Stimulated activated memory B cell treated with anti-CD40 and anti-IgM and Interleukin-4, amounts not matched to agents 10 μg/mL and 1 μg/mL and 100 μg/mL, for 72 hours (primary cell): ENCODE results near the gene COQ5.

ENCODE experiments used
- ATAC-seq: fragments of 150-1000 bp; cut with Tn5 transposase; 2 replicates; pipeline ENCODE4 v1.10.0; 2021
- H3K27ac Mint-ChIP-seq: one replicate; pipeline ENCODE4 v1.8.0; 2022; ENCODE audit warnings: mild to moderate bottlenecking, mixed read lengths
- H3K27me3 Mint-ChIP-seq: one replicate; pipeline ENCODE4 v1.8.0; 2022; ENCODE audit warnings: mixed read lengths
- H3K36me3 Mint-ChIP-seq: one replicate; pipeline ENCODE4 v1.8.0; 2022; ENCODE audit warnings: mixed read lengths
- H3K4me1 Mint-ChIP-seq: one replicate; pipeline ENCODE4 v1.8.0; 2022; ENCODE audit warnings: mixed read lengths
- H3K4me3 Mint-ChIP-seq: one replicate; pipeline ENCODE4 v1.8.0; 2022; ENCODE audit warnings: mild to moderate bottlenecking, moderate library complexity, mixed read lengths
- H3K9me3 Mint-ChIP-seq: one replicate; pipeline ENCODE4 v1.8.0; 2022; ENCODE audit warnings: mixed read lengths

Gene COQ5

GRCh38 chr12:120528861-120529525 is at the start of gene COQ5:
COQ5 (minus strand) TSS chr12:120529158; CDS start chr12:120529141, 17 bp downstream.
- peak; percentile 96 for ATAC-seq
- Mint-ChIP-seq H3K4me1 (peaks cover 18% of the 10 kb centered on the region), H3K9me3 (no peaks in the 10 kb centered on the region), H3K27me3 (no peaks in the 10 kb centered on the region), H3K27ac (peak within 1 kb of the TSS; percentile 97), H3K36me3 (no peaks in the 10 kb centered on the region), H3K4me3 (peak within 1 kb of the TSS; percentile 100)

- H3K27ac Mint-ChIP-seq: no peak overlapping the region
- H3K9me3 Mint-ChIP-seq: no peaks in the 10 kb centered on the region
- ATAC-seq: no peak
- H3K4me1 Mint-ChIP-seq: peaks cover under 1% of the 10 kb centered on the region
- peaks cover 52% of the 10 kb centered on the region for H3K36me3 Mint-ChIP-seq
- no peaks in the 10 kb centered on the region for H3K27me3 Mint-ChIP-seq
- no peak overlapping the region for H3K4me3 Mint-ChIP-seq
Observed at GRCh38 chr12:120574106-120574505, 45.1 kb upstream of the COQ5 start.

- H3K36me3 Mint-ChIP-seq: peaks cover 57% of the 10 kb centered on the region
- H3K27ac Mint-ChIP-seq: no peak overlapping the region
- H3K27me3 Mint-ChIP-seq: no peaks in the 10 kb centered on the region
- no peak for ATAC-seq
- H3K4me1 Mint-ChIP-seq: no peaks in the 10 kb centered on the region
- H3K4me3 Mint-ChIP-seq: no peak overlapping the region
- H3K9me3 Mint-ChIP-seq: no peaks in the 10 kb centered on the region
Observed at GRCh38 chr12:120573560-120573959, 44.6 kb upstream of the COQ5 start.

GRCh38 chr12:120571299-120571698 is 42.3 kb upstream of the COQ5 start:
- Mint-ChIP-seq H3K27me3 (no peaks in the 10 kb centered on the region), H3K4me1 (no peaks in the 10 kb centered on the region), H3K9me3 (no peaks in the 10 kb centered on the region), H3K36me3 (peaks cover 64% of the 10 kb centered on the region), H3K4me3 (no peak overlapping the region), H3K27ac (no peak overlapping the region)
- no peak for ATAC-seq

- H3K4me1 Mint-ChIP-seq: no peaks in the 10 kb centered on the region
- no peak for ATAC-seq
- peaks cover 65% of the 10 kb centered on the region for H3K36me3 Mint-ChIP-seq
- H3K4me3 Mint-ChIP-seq: no peak overlapping the region
- no peak overlapping the region for H3K27ac Mint-ChIP-seq
- H3K27me3 Mint-ChIP-seq: no peaks in the 10 kb centered on the region
- H3K9me3 Mint-ChIP-seq: no peaks in the 10 kb centered on the region
Observed at GRCh38 chr12:120563495-120563894, 34.5 kb upstream of the COQ5 start.

GRCh38 chr12:120562906-120563305 is 33.9 kb upstream of the COQ5 start:
- Mint-ChIP-seq H3K36me3 (peaks cover 66% of the 10 kb centered on the region), H3K27me3 (no peaks in the 10 kb centered on the region), H3K4me3 (no peak overlapping the region), H3K9me3 (no peaks in the 10 kb centered on the region), H3K27ac (no peak overlapping the region), H3K4me1 (no peaks in the 10 kb centered on the region)
- ATAC-seq: no peak

- ATAC-seq: no peak
- peaks cover 52% of the 10 kb centered on the region for H3K36me3 Mint-ChIP-seq
- H3K4me1 Mint-ChIP-seq: no peaks in the 10 kb centered on the region
- H3K27me3 Mint-ChIP-seq: no peaks in the 10 kb centered on the region
- H3K4me3 Mint-ChIP-seq: no peak overlapping the region
- no peaks in the 10 kb centered on the region for H3K9me3 Mint-ChIP-seq
- no peak overlapping the region for H3K27ac Mint-ChIP-seq
Observed at GRCh38 chr12:120557589-120557988, 28.6 kb upstream of the COQ5 start.

GRCh38 chr12:120554678-120555077 is 25.7 kb upstream of the COQ5 start:
- no peaks in the 10 kb centered on the region for H3K9me3 Mint-ChIP-seq
- ATAC-seq: no peak
- no peaks in the 10 kb centered on the region for H3K27me3 Mint-ChIP-seq
- no peak overlapping the region for H3K27ac Mint-ChIP-seq
- peaks cover 32% of the 10 kb centered on the region for H3K36me3 Mint-ChIP-seq
- no peak overlapping the region for H3K4me3 Mint-ChIP-seq
- H3K4me1 Mint-ChIP-seq: no peaks in the 10 kb centered on the region

GRCh38 chr12:120546050-120546386 is 17.1 kb upstream of the COQ5 start:
- Mint-ChIP-seq H3K9me3 (no peaks in the 10 kb centered on the region), H3K27me3 (no peaks in the 10 kb centered on the region), H3K4me3 (no peak overlapping the region), H3K4me1 (peaks cover 18% of the 10 kb centered on the region), H3K36me3 (no peaks in the 10 kb centered on the region), H3K27ac (no peak overlapping the region)
- ATAC-seq: no peak

- no peaks in the 10 kb centered on the region for H3K27me3 Mint-ChIP-seq
- no peak overlapping the region for H3K4me3 Mint-ChIP-seq
- no peak for ATAC-seq
- no peaks in the 10 kb centered on the region for H3K9me3 Mint-ChIP-seq
- H3K4me1 Mint-ChIP-seq: peaks cover 28% of the 10 kb centered on the region
- H3K36me3 Mint-ChIP-seq: no peaks in the 10 kb centered on the region
- H3K27ac Mint-ChIP-seq: no peak overlapping the region
Observed at GRCh38 chr12:120544691-120545090, 15.7 kb upstream of the COQ5 start.

- Mint-ChIP-seq H3K9me3 (no peaks in the 10 kb centered on the region), H3K4me1 (peaks cover 50% of the 10 kb centered on the region), H3K27ac (no peak overlapping the region), H3K27me3 (no peaks in the 10 kb centered on the region), H3K4me3 (no peak overlapping the region), H3K36me3 (peaks cover 2% of the 10 kb centered on the region)
- ATAC-seq: no peak
Observed at GRCh38 chr12:120542166-120542565, 13.2 kb upstream of the COQ5 start.

GRCh38 chr12:120540445-120540844 is 11.5 kb upstream of the COQ5 start:
- Mint-ChIP-seq H3K27ac (no peak overlapping the region), H3K36me3 (peaks cover 7% of the 10 kb centered on the region), H3K27me3 (no peaks in the 10 kb centered on the region), H3K4me1 (peaks cover 67% of the 10 kb centered on the region), H3K4me3 (no peak overlapping the region), H3K9me3 (no peaks in the 10 kb centered on the region)
- ATAC-seq: no peak

GRCh38 chr12:120539303-120539702 is 10.3 kb upstream of the COQ5 start:
- Mint-ChIP-seq H3K27ac (peak overlapping the region; percentile 77), H3K4me3 (no peak overlapping the region)

GRCh38 chr12:120538281-120539156 is 9.6 kb upstream of the COQ5 start:
- ATAC-seq: no peak
- no peaks in the 10 kb centered on the region for H3K27me3 Mint-ChIP-seq
- H3K36me3 Mint-ChIP-seq: peaks cover 7% of the 10 kb centered on the region
- peaks cover 60% of the 10 kb centered on the region for H3K4me1 Mint-ChIP-seq
- H3K27ac Mint-ChIP-seq: peak overlapping the region; percentile 77
- no peaks in the 10 kb centered on the region for H3K9me3 Mint-ChIP-seq
- H3K4me3 Mint-ChIP-seq: peak overlapping the region; percentile 99

More at GRCh38 chr12:120539303-120539702, 10.3 kb upstream of the COQ5 start:
- Mint-ChIP-seq H3K4me1 (peaks cover 67% of the 10 kb centered on the region), H3K9me3 (no peaks in the 10 kb centered on the region), H3K36me3 (peaks cover 7% of the 10 kb centered on the region), H3K27me3 (no peaks in the 10 kb centered on the region)
- ATAC-seq: no peak

GRCh38 chr12:120537856-120538220 is 8.9 kb upstream of the COQ5 start:
- Mint-ChIP-seq H3K4me3 (peak overlapping the region; percentile 99), H3K36me3 (peaks cover 7% of the 10 kb centered on the region), H3K27me3 (no peaks in the 10 kb centered on the region), H3K27ac (peak overlapping the region; percentile 77), H3K4me1 (peaks cover 60% of the 10 kb centered on the region), H3K9me3 (no peaks in the 10 kb centered on the region)
- ATAC-seq: no peak
